ENCODE data around the gene PPIL4.

The PPIL4 gene

DNA sequence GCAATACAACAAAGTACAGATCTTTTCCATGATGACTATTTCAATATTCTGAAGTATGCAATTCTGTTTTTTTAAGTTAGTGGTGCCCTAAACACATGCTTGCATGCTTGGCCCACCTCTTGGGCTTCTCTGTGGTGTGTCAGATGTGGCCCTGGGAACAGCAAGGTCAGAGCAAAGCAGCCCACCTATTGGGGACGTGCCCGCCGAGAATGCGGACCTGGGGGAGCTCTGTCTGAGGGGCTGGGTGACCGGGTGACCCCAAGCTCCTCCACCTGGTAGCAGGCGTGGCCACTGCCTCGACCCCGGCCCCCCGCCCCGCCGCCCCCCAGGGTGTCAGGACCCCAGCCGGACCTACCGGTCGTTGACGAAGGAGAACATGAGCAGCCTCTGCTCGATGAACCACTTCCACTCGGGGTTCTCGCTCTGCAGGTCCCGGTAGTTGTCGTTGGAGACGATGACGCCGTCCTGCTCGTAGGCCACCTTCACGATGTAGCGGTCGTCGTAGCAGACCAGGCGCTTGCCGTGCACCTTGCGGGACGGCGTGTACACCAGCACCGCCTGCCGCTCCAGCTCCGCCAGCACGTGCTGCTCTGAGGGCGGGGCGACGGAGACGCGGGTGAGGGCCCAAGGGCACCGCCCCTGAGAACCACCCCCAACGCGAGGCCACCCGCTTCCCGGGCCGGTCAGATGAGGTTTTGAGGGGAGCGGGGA lies 89.4 kb downstream of the PPIL4 start:
- DNase-seq = no peak

- no peak for DNase-seq
These were observed 90.7 kb downstream of the PPIL4 start for GRCh38 chr6:149455031-149455732.
